Stomach (tissue), 9 donors: Measurements from ENCODE around the gene BICD1. TPM values are rescaled to one million over a fixed set of nuclear protein-coding genes. Genes with fewer than 3 reads are reported as not detected.

ENCODE experiments used
- DNase-seq, 2 donors: peaks; one replicate each; pipeline versions ENCODE4 v3.0.0 to v3.0.0-alpha.2; 2013 to 2019
- H3K27ac ChIP-seq, 5 donors: fragments of 200-600 bp in 4 of 5; sonication (generic) in 4 of 5; one replicate each; pipeline ENCODE4 v1.5.1; 2013 to 2019; ENCODE audit warnings: mild to moderate bottlenecking in 1 of 5, moderate library complexity in 1 of 5
- H3K27me3 ChIP-seq, 3 donors: fragments of 200-600 bp; sonication (generic); one replicate each; pipeline ENCODE4 v1.5.1; 2017 to 2019; ENCODE audit warnings: mixed run types in 1 of 3
- H3K36me3 ChIP-seq, 4 donors: fragments of 200-600 bp; sonication (generic); 1 replicate in 3 of 4; 2 replicates in 1 of 4; pipeline ENCODE4 v1.5.1; 2016 to 2019
- H3K4me1 ChIP-seq, 4 donors: fragments of 200-600 bp; sonication (generic); one replicate each; pipeline ENCODE4 v1.5.1; 2016 to 2019
- H3K4me3 ChIP-seq, 4 donors: fragments of 200-600 bp; sonication (generic) in 3 of 4; one replicate each; pipeline ENCODE4 v1.5.1; 2016 to 2019; ENCODE audit warnings: mild to moderate bottlenecking in 1 of 4
- H3K9me3 ChIP-seq, 4 donors: fragments of 200-600 bp; sonication (generic); one replicate each; pipeline ENCODE4 v1.5.1; 2016 to 2019
- CTCF ChIP-seq, 7 experiments: fragments of 450-650 bp in 4 of 7; fragments of 200-600 bp in 3 of 7; sonication (generic) in 3 of 7; IDR thresholded peaks; one replicate each; pipeline ENCODE4 v1.5.1; 2016 to 2019; ENCODE audit warnings: antibody characterized with exemption in 7 of 7, control low read depth in 2 of 7, mild to moderate bottlenecking in 1 of 7
- EP300 ChIP-seq: sonication (generic); formaldehyde crosslinking; IDR thresholded peaks from one replicate; pipeline ENCODE4 v1.6.1; 2017; ENCODE audit warnings: antibody characterized with exemption
- POLR2A ChIP-seq, 4 donors: fragments of 450-650 bp; IDR thresholded peaks; one replicate each; pipeline ENCODE4 v1.6.1; 2016; ENCODE audit warnings: antibody characterized with exemption in 4 of 4, control low read depth in 2 of 4, mild to moderate bottlenecking in 1 of 4, moderate library complexity in 1 of 4
- POLR2AphosphoS5 ChIP-seq, 3 donors: sonication (generic); formaldehyde crosslinking; IDR thresholded peaks; one replicate each; pipeline ENCODE4 v1.6.1; 2016; ENCODE audit warnings: antibody characterized with exemption in 3 of 3
- WGBS, 5 donors: extraction: QIAGEN DNeasy Blood & Tissue Kit in 3 of 5; methylation state at CpG; one replicate each; pipeline versions ENCODE4 v1.1.5 to v1.1.7; 2013 to 2018; 5-methylcytosine and 5-hydroxymethylcytosine counted together
- intact Hi-C: fragments of 100-400 bp; cut with DNase I; formaldehyde crosslinking; loops from one replicate; pipeline ENCODE4 v1.15.1; 2023; ENCODE audit warnings: low total_unique reads
- polyA plus RNA-seq, 3 donors: library from polyadenylated mRNA; stranded (reverse); fragments of 200-250 nt; gene quantifications; one replicate each; pipeline ENCODE4 v1.2.3, GENCODE V29; 2013
- total RNA-seq, 5 donors: library from RNA; depleted of rRNA; stranded (reverse); fragments of >200 nt; gene quantifications; one replicate each; pipeline versions ENCODE4 v1.1.0 to v1.2.3, GENCODE V29; 2014 to 2016
- donor health status: healthy with polysubstance abuse.
- donor health status: Bipolar disorder and iron deficiency.
- donor health status: healthy.

Gene BICD1
- total and polyA plus RNA-seq, 8 donors, result 1.6 to 17.3 (median 2.1) TPM

- WGBS, 5 donors, result 91 to 96% (median 94%) methylated on average over 12 of the region's 12 CpGs
- H3K27ac ChIP-seq, result no peak overlapping the region
- H3K27me3 ChIP-seq, result no peaks in the 10 kb centered on the region
- peaks cover 0 to 17% (median 11%) of the 10 kb centered on the region in 4 donors for H3K4me1 ChIP-seq
- H3K36me3 ChIP-seq, result no peaks in the 10 kb centered on the region
- no peaks in the 10 kb centered on the region for H3K9me3 ChIP-seq
- intact Hi-C loops, result no loop called here
- TF ChIP-seq EP300 (no peak), POLR2A (IDR thresholded peaks at IDR 0.05) (no peak), CTCF (IDR thresholded peaks at IDR 0.05) (no peak), POLR2AphosphoS5 (IDR thresholded peaks at IDR 0.05) (no peak)
- no peak overlapping the region for H3K4me3 ChIP-seq
- DNase-seq, result no peak
Measured at GRCh38 chr12:32140877-32141276, 34.2 kb downstream of the BICD1 start.

GRCh38 chr12:32145096-32145495 lies 38.4 kb downstream of the BICD1 start:
- H3K27ac ChIP-seq, result no peak overlapping the region
- no peak for DNase-seq
- TF ChIP-seq POLR2AphosphoS5 (IDR thresholded peaks at IDR 0.05) (no peak), EP300 (no peak), POLR2A (IDR thresholded peaks at IDR 0.05) (no peak), CTCF (IDR thresholded peaks at IDR 0.05) (no peak)
- WGBS, 5 donors, result 41 to 85% (median 81%) methylated on average over 1 of the region's 1 CpG
- intact Hi-C loops, result no loop called here
- no peaks in the 10 kb centered on the region for H3K36me3 ChIP-seq
- no peaks in the 10 kb centered on the region for H3K27me3 ChIP-seq
- H3K9me3 ChIP-seq, result no peaks in the 10 kb centered on the region
- H3K4me3 ChIP-seq, result no peak overlapping the region
- peaks cover 0 to 3% (median under 1%) of the 10 kb centered on the region in 4 donors for H3K4me1 ChIP-seq

GRCh38 chr12:32146074-32146873 lies 39.6 kb downstream of the BICD1 start:
- H3K27ac ChIP-seq, result no peak overlapping the region
- H3K27me3 ChIP-seq, result no peaks in the 10 kb centered on the region
- WGBS, 5 donors, result 70 to 77% (median 72%) methylated on average over 5 of the region's 5 CpGs
- no peak for DNase-seq
- TF ChIP-seq POLR2AphosphoS5 (IDR thresholded peaks at IDR 0.05) (no peak), CTCF (IDR thresholded peaks at IDR 0.05) (no peak), EP300 (no peak), POLR2A (IDR thresholded peaks at IDR 0.05) (no peak)
- H3K9me3 ChIP-seq, result no peaks in the 10 kb centered on the region
- H3K4me3 ChIP-seq, result no peak overlapping the region
- intact Hi-C loops, result no loop called here
- no peaks in the 10 kb centered on the region for H3K36me3 ChIP-seq
- no peaks in the 10 kb centered on the region for H3K4me1 ChIP-seq

GRCh38 chr12:32148372-32148771 lies 41.7 kb downstream of the BICD1 start:
- H3K4me1 ChIP-seq, result no peaks in the 10 kb centered on the region
- H3K27ac ChIP-seq, result no peak overlapping the region
- no peaks in the 10 kb centered on the region for H3K36me3 ChIP-seq
- TF ChIP-seq CTCF (IDR thresholded peaks at IDR 0.05) (no peak), EP300 (no peak), POLR2AphosphoS5 (IDR thresholded peaks at IDR 0.05) (no peak), POLR2A (IDR thresholded peaks at IDR 0.05) (no peak)
- DNase-seq, result no peak
- WGBS, 5 donors, result 86 to 98% (median 95%) methylated on average over 4 of the region's 4 CpGs
- no peak overlapping the region for H3K4me3 ChIP-seq
- intact Hi-C loops, result no loop called here
- H3K27me3 ChIP-seq, result no peaks in the 10 kb centered on the region
- H3K9me3 ChIP-seq, result no peaks in the 10 kb centered on the region
